GM12891 (cell line): ENCODE results near the gene HEATR5A.

ENCODE experiments used
- POLR2AphosphoS5 ChIP-seq: IDR thresholded peaks from 2 replicates; pipeline ENCODE4 v1.6.1; 2011; ENCODE audit warnings: low read depth, low read length, control low read depth
- TAF1 ChIP-seq: IDR thresholded peaks from 2 replicates; pipeline ENCODE4 v1.6.1; 2011; ENCODE audit warnings: low read depth, low read length, control low read depth

- TF ChIP-seq TAF1 (no peak), POLR2AphosphoS5 (no peak)
Observed at GRCh38 chr14:31257244-31257553, 163.2 kb downstream of the HEATR5A start.
